A673 (cell line): Measurements from ENCODE around the gene ACY1. TPM values are rescaled to one million over a fixed set of nuclear protein-coding genes. Genes with fewer than 3 reads are reported as not detected.

ENCODE experiments used
- BruUV-seq: library from RNA; stranded (reverse); fragments of 400-500 nt; replicated peaks from 2 replicates; lab custom pipeline; 2021; lab: Mats Ljungman, UMichigan
- CTCF ChIA-PET: fragments of 300-600 bp; sonication (Branson Sonifier 250); formaldehyde crosslinking; loops from one replicate; lab custom pipeline; 2022; ENCODE audit warnings: antibody characterized with exemption; lab: Charles Lee
- POLR2A ChIA-PET: fragments of 300-600 bp; sonication (Branson Sonifier 250); formaldehyde crosslinking; loops from one replicate; lab custom pipeline; 2022; ENCODE audit warnings: antibody characterized with exemption; ENCODE audit not compliant: low non-redundant PET; lab: Charles Lee
- DNase-seq: peaks from one replicate; pipeline ENCODE4 v3.0.0-alpha.2; 2015; ENCODE audit warnings: low spot score
- H3K27ac ChIP-seq: fragments of 200-600 bp; sonication (generic); 2 replicates; pipeline ENCODE4 v1.5.1; 2016; ENCODE audit warnings: mixed run types, low read depth, mild to moderate bottlenecking, mixed read lengths, antibody characterized with exemption, low read length; ENCODE audit not compliant: poor library complexity, severe bottlenecking
- H3K27me3 ChIP-seq: fragments of 200-600 bp; sonication (generic); replicated peaks from 2 replicates; pipeline ENCODE4 v1.6.1; 2017; ENCODE audit warnings: mixed run types, low read depth, mild to moderate bottlenecking, mixed read lengths, antibody characterized with exemption, low read length; ENCODE audit not compliant: insufficient read depth, poor library complexity
- H3K36me3 ChIP-seq: fragments of 200-600 bp; sonication (generic); 2 replicates; pipeline ENCODE4 v1.6.1; 2016; ENCODE audit warnings: mixed run types, mild to moderate bottlenecking, mixed read lengths, antibody characterized with exemption, low read length; ENCODE audit not compliant: insufficient read depth, poor library complexity, severe bottlenecking
- H3K4me1 ChIP-seq: fragments of 200-600 bp; sonication (generic); 2 replicates; pipeline ENCODE4 v1.6.1; 2017; ENCODE audit warnings: mixed run types, mild to moderate bottlenecking, mixed read lengths, antibody characterized with exemption, low read length; ENCODE audit not compliant: insufficient read depth, poor library complexity, severe bottlenecking
- H3K4me3 ChIP-seq: fragments of 200-600 bp; sonication (generic); 2 replicates; pipeline ENCODE4 v1.5.1; 2016; ENCODE audit warnings: low read depth, mixed run types, mild to moderate bottlenecking, mixed read lengths, low read length; ENCODE audit not compliant: poor library complexity, severe bottlenecking
- H3K9me3 ChIP-seq: fragments of 200-600 bp; sonication (generic); 2 replicates; pipeline ENCODE4 v1.6.1; 2016; ENCODE audit warnings: mixed run types, low read depth, mild to moderate bottlenecking, mixed read lengths, antibody characterized with exemption, low read length; ENCODE audit not compliant: poor library complexity, severe bottlenecking
- CTCF ChIP-seq: fragments of 300-800, 200-600 bp; sonication (generic); conservative IDR thresholded peaks from 2 replicates; pipeline ENCODE4 v1.5.1; 2017; ENCODE audit warnings: low read depth, mild to moderate bottlenecking, antibody characterized with exemption, low read length, moderate library complexity, mixed read lengths
- EZH2 ChIP-seq: fragments of 200-600 bp; sonication (generic); IDR thresholded peaks from 2 replicates; pipeline ENCODE4 v1.6.1; 2017; ENCODE audit warnings: borderline replicate concordance, low read depth, mild to moderate bottlenecking, mixed read lengths, antibody characterized with exemption, low read length; ENCODE audit not compliant: poor library complexity, severe bottlenecking
- intact Hi-C: fragments of 100-400 bp; cut with micrococcal nuclease; formaldehyde crosslinking; loops from one replicate; pipeline ENCODE4 v1.10.0; 2022; ENCODE audit not compliant: unreplicated experiment
- total RNA-seq: library from RNA; stranded (reverse); gene quantifications from 2 replicates; pipeline ENCODE4 v1.2.3, GENCODE V29; 2021

ACY1 gene
- total RNA-seq, 1 experiment from 2014 or later, result 6.4 TPM

DNA sequence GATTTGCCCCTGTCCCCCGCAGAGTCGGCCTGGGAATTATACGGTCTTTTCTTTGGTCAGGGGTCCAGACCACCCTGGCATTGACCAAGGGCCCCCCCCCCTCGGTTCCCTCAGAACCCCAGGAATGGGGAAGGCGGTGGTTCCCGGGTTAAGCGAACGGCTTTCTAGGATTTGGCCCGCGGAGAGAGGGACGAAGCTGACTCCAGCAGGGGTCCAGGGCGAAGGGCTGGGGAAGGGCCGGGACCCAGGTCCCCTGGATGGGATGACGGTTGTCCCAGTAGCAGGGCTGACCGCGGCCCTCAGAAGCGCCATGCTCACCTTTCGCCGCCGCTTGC is 41.9 kb upstream of the ACY1 start:
- Histone ChIP-seq H3K27ac (peak overlapping the region; percentile 59), H3K27me3 (no peaks in the 10 kb centered on the region), H3K4me1 (peaks cover 6% of the 10 kb centered on the region), H3K4me3 (peak overlapping the region; percentile 70), H3K36me3 (no peaks in the 10 kb centered on the region), H3K9me3 (no peaks in the 10 kb centered on the region)
- CTCF ChIA-PET, result interaction anchor here (0.5 to 0.8 kb wide), 4 partner anchors 9 to 110 kb away, joined by 3 to 4 read pairs (median 3); no protein-coding TSS in a partner anchor
- no TSS peak for BruUV-seq
- no peak for DNase-seq
- intact Hi-C loops, result no loop called here
- POLR2A ChIA-PET, result no interaction called here
- TF ChIP-seq CTCF (no peak), EZH2 (no peak)

GRCh38 chr3:51941798-51942602 is 41.3 kb upstream of the ACY1 start, which contains the start of the genes PARP3 and RRP9:
PARP3 (plus strand) TSS chr3:51942363; CDS start chr3:51943356, 993 bp downstream.
RRP9 (minus strand) TSS chr3:51941904; CDS start chr3:51941867, 37 bp downstream.
- CTCF ChIA-PET, result interaction anchor here (0.5 to 0.8 kb wide), 4 partner anchors 9 to 109 kb away, joined by 3 to 4 read pairs (median 3); no protein-coding TSS in a partner anchor

More at GRCh38 chr3:51941798-51942602, 41.3 kb upstream of the ACY1 start, which contains the start of the genes PARP3 and RRP9:
- TF ChIP-seq EZH2 (no peak), CTCF (peak; percentile 93)
- DNase-seq, result peak; percentile 99
- Histone ChIP-seq H3K36me3 (no peaks in the 10 kb centered on the region), H3K9me3 (no peaks in the 10 kb centered on the region), H3K27me3 (no peaks in the 10 kb centered on the region), H3K4me3 (peak within 1 kb of the TSS; percentile 70), H3K4me1 (peaks cover 6% of the 10 kb centered on the region), H3K27ac (peak within 1 kb of the TSS; percentile 74)
- no TSS peak for BruUV-seq
- intact Hi-C loops, result loop anchor here (2.0 kb wide), 1 partner anchor 33 kb away; the partner anchor contains the start of genes ABHD14A and ABHD14B
- POLR2A ChIA-PET, result no interaction called here
